Measurements from ENCODE around the gene DIP2B. TPM values are rescaled to one million over a fixed set of nuclear protein-coding genes. Genes with fewer than 3 reads are reported as not detected.
A peak's percentile ranks its signal among the peaks of the same experiment; 100 is the strongest.

Gene DIP2B
- polyA plus RNA-seq, 2 of the 4 experiments (the other 2 are of a cell fraction) = 16.9 to 29.3 TPM

- peak overlapping the region in 1 of 2 experiments; percentile 51; a peak in 3 of 6 replicates for H3K27ac ChIP-seq
- no peaks in the 10 kb centered on the region for H3K9me3 ChIP-seq
- H3K4me3 ChIP-seq = no peak overlapping the region
- no peak for DNase-seq (ENCODE audit: low read depth in 1 of 2, low spot score in 1 of 2)
- FAIRE-seq = no peak
- no peak for TF ChIP-seq EP300 (IDR thresholded peaks at IDR 0.05)
- TF ChIP-seq JUN (IDR thresholded peaks at IDR 0.05) = no peak
- TF ChIP-seq SREBF2 (IDR thresholded peaks at IDR 0.05) = no peak
- peak; percentile 59 for TF ChIP-seq MAFK (IDR thresholded peaks at IDR 0.05; ENCODE audit: partially characterized antibody)
- TF ChIP-seq USF2 (IDR thresholded peaks at IDR 0.05) = no peak
- POLR2A ChIA-PET = no interaction called here
- CTCF ChIA-PET = interaction anchor here (1.0 kb wide), 1 partner anchor 42 kb away, joined by 3 read pairs; the partner anchor contains the start of gene DIP2B
- WGBS (ENCODE audit: missing lambda C conversion rate) = 57% methylated on average over 6 of the region's 6 CpGs
- no peak for ATAC-seq
- H3K4me2 ChIP-seq = peak overlapping the region; percentile 68
- H3K4me1 ChIP-seq = peaks cover 66% of the 10 kb centered on the region
These were observed 41.9 kb downstream of the DIP2B start for GRCh38 chr12:50546441-50547318.

GRCh38 chr12:50547742-50548141 lies 43.0 kb downstream of the DIP2B start:
- DNase-seq (ENCODE audit: low read depth in 1 of 2, low spot score in 1 of 2) = no peak
- ATAC-seq = no peak
- CTCF ChIA-PET = interaction anchor here (0.6 to 1.4 kb wide), 4 partner anchors 9 to 60 kb away, joined by 3 to 4 read pairs (median 3); partner anchors contain the start of gene DIP2B
- TF ChIP-seq TP53 (CRISPR knock-in tag; IDR thresholded peaks at IDR 0.05) (no peak), BCL3 (IDR thresholded peaks at IDR 0.05) (no peak), NR3C1 (IDR thresholded peaks at IDR 0.05) (no peak), POLR2A (IDR thresholded peaks at IDR 0.05; ENCODE audit: low read length) (no peak), MAFK (IDR thresholded peaks at IDR 0.05; ENCODE audit: partially characterized antibody) (no peak), KDM5A (IDR thresholded peaks at IDR 0.05) (no peak), JUNB (IDR thresholded peaks at IDR 0.05) (no peak), HES2 (IDR thresholded peaks at IDR 0.05) (no peak), HMGXB4 (CRISPR knock-in tag; IDR thresholded peaks at IDR 0.05; ENCODE audit: borderline replicate concordance) (no peak), RARB (CRISPR knock-in tag; IDR thresholded peaks at IDR 0.05) (no peak), PBX3 (IDR thresholded peaks at IDR 0.05) (no peak), ZSCAN20 (CRISPR knock-in tag; IDR thresholded peaks at IDR 0.05) (no peak), ZC3H11A (IDR thresholded peaks at IDR 0.05) (no peak), ESRRA (IDR thresholded peaks at IDR 0.05; ENCODE audit: borderline replicate concordance, low read length) (no peak), JUN (IDR thresholded peaks at IDR 0.05) (no peak), ZFP36 (IDR thresholded peaks at IDR 0.05; ENCODE audit: borderline replicate concordance, partially characterized antibody) (no peak), EP300 (IDR thresholded peaks at IDR 0.05) (no peak), FOSL2 (IDR thresholded peaks at IDR 0.05) (no peak), FOSL2 (CRISPR knock-in tag; IDR thresholded peaks at IDR 0.05) (no peak), RCOR1 (IDR thresholded peaks at IDR 0.05; ENCODE audit: low read depth, low read length) (no peak), REST (IDR thresholded peaks at IDR 0.05) (no peak)
- Histone ChIP-seq H3K4me2 (peak overlapping the region; percentile 68; the same call in 2 of the 3 replicates), H3K27ac (peak overlapping the region; percentile 65 to 70; a peak in 5 of 6 replicates), H3K9me3 (no peaks in the 10 kb centered on the region), H3K4me3 (no peak overlapping the region), H3K4me1 (peaks cover 55% of the 10 kb centered on the region)
- POLR2A ChIA-PET = no interaction called here
- FAIRE-seq = no peak
- WGBS (ENCODE audit: missing lambda C conversion rate) = 88% methylated on average over 2 of the region's 2 CpGs

All from A549 (cell line).